Kidney capillary endothelial cell (primary cell): Measurements from ENCODE around the gene IFI35.
"Not testable (repeated sequence)": the region's sequence is repeated elsewhere in the genome, so short reads cannot be mapped to it uniquely, and the experiment has no call there.

ENCODE experiments used
- DNase-seq: peaks from one replicate; pipeline ENCODE4 v3.0.0-alpha.2; 2018; ENCODE audit warnings: low spot score

The IFI35 gene

DNA sequence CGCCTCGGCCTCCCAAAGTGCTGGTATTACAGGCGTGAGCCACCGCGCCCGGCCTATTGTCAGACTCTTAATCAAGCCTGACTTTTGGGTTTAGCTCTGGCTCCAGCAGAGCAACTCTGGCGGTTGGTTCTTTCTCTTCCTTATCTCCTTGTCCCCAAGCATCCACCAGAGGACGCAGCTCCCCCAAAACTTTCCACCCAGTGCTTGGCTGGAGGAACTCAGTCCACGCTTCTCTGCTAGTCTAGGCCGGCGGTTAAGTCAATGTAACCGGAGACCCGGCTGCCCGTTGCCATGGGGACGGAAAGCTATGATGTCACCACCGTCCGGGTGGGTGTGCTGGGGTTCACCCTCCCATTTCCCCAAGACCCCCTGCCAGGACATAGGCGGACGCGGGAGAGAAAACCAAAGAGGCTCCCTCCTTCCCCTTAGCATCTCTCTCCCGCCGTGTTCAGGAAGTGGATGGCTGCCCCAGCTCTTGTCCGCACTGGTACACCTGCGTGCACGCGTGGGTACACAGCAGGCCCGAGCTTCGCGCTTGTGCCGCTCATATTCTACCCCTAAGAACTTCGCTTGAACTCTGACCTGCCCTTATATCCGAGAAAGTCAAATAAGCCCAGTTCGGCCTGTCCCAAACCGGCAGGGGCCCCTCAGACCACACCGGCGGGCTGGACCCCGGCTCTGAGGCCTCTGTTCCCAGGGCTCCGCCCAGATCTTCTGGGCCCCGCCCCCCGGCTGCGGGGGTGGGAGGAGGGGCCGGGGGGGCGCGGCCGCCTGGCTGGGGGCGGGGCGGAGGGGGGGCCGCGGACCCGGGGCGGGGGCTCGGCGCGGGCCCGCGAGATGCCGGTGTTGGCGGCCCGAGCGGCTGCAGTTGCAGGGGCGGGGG lies 18.1 kb downstream of the IFI35 start, which contains the start of gene RND2:
RND2 (plus strand) TSS at position 825 of the 883 bp plus-strand sequence. CDS start 117 bp downstream, outside the sequence.
- DNase-seq, result peak; percentile 88

DNA sequence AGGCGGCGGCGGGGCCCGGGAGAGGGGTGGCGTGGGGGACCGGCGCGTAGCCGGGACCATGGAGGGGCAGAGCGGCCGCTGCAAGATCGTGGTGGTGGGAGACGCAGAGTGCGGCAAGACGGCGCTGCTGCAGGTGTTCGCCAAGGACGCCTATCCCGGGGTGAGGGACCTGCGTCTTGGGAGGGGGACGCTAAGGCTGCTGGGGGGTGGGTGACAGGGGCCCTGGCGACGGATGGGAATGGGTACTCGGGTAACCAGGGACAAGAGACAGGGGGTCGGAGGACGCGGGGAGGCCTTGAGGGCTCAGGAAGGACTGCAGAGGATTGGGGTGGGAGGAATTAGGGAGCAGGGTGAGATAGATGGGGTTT lies 18.7 kb downstream of the IFI35 start:
- no peak for DNase-seq

DNA sequence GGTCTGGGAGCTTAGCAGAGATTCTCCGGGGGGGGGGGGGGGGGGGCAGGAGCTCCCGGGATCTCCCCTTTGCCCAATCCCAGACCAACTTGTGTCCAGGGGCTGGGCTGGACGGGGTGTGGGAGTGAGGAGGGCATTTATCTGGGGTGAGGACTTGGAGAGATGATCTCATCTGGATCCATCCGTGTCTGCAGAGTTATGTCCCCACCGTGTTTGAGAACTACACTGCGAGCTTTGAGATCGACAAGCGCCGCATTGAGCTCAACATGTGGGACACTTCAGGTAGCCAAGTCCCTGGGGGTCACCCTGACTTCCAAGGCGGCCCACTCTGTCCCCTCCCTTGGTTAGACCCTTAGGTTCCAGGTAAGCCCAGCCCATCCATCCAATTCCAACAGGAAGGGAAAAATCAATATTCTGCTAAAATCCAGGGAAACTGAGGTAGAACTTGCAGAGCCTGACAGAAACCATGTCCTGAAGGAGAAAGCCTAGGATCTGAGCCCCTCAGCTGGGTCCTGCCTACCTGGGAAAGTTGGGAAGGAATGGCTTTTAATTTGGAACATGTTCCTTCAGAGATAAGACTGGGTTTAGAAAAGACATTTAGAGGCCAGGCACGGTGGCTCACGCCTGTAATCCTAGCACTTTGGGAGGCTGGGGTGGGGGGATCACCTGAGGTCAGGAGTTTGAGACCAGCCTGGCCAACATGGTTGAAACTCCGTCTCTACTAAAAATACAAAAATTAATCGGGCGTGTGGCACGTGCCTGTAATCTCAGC lies 19.4 kb downstream of the IFI35 start:
- no peak for DNase-seq

DNA sequence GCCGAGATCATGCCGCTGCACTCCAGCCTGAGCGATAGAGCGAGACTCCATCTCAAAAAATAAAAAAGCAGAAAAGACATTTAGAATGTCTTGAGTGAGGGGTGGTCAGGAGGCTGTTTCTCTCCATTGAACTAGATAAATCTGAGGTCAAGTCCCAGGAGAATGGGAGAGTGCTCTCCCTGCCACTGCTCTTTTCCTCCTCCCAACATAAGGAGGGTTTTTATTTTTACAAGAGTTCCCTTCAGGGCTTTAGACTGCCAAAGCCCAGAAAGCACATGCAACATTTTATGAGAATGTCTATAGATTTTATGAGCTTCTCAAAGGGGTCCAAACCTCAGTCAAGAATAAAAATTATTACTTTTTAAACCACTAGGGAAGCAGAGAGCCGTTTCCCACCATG lies 20.0 kb downstream of the IFI35 start:
- DNase-seq, result no peak

DNA sequence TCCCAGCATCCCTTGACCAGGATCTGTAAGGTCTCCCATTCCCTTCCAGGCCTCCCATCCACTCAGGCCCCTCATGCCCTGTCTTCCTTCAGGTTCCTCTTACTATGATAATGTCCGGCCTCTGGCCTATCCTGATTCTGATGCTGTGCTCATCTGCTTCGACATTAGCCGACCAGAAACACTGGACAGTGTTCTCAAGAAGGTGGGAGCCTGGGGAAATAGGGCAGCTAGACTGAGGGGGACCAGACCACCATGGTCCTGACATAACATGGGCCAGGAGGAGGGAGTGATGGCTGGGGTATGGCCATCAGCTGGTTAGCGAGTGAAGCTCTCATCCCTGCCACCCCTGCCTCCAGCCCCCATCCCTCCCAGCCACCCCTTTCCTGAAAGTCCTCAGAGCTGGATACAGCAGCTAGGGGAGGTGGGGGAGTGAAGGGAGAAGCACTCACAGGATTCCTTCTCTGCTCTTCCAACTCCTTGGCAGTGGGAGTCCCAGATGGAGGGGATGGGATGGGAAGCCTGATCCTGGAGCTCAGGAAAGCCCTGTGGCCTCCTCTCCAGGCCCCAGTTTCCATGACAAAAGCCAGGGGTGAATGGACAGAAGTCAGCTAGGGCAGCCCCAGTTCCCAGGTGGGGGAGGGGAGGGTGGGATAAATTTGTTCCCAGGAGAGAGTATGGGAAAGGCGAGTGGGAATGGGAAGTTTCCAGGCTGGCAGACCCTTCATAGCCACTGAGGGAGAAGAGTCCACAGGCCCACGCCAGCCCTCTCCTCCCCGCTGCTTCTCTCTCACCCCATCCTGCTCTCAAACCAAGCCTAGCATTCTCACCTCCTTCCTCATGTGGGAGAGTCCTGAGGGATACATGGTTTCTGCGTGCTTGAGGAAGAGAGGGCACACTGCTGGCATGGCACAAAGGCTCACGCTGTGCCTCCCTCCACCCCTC lies 20.8 kb downstream of the IFI35 start:
- DNase-seq, result no peak

DNA sequence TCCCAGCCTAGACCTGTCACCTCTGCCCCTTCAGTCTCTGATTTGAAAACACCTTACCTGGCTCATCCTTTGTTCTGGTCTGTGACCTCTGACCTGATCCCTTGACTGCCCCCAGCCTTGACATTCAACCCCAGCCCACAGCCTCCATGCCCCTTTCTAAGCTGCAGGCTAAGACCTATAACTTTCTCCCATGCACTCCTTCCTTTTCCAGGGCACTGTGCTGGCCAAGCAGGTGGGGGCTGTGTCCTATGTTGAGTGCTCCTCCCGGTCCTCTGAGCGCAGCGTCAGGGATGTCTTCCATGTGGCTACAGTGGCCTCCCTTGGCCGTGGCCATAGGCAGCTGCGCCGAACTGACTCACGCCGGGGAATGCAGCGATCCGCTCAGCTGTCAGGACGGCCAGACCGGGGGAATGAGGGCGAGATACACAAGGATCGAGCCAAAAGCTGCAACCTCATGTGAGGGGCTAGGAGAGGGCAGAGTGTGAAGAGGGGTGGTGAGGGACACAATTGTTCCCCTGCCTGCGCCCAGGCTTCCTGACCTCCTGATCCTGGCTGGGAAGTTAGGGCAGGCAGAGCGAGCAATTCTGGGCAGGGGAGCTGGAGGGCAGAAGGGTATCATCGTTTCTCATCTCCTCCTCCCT lies 21.8 kb downstream of the IFI35 start:
- no peak for DNase-seq

DNA sequence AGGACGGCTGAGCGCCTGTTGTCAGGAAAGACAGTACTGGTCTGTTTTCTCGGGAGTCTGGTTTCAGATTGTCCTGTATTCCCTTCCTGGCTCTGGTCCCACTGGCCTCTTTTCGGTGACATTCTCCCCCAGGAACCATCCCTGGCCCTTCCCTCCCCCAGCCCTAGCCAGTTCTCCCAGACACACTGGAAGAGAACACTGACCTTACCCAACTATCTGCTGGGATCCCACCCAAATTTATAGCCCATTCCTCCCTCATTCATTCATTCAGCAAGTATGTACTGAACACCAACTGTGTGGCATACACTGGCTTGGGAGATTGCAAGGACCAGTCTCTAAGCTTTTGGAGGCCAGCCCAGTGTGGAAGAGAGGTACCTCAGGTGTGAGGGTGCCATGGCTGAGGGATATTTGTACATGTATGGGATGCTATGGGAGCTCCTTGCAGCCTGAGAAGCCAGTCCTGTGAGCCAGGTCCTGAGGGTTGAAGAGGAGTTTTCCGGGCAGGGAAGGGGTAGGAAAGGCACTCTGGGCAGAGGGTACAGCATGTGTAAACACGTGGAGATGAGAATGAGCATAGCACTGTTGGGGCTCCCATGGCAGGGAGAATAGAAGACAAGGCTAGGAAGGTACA lies 23.7 kb downstream of the IFI35 start:
- no peak for DNase-seq

DNA sequence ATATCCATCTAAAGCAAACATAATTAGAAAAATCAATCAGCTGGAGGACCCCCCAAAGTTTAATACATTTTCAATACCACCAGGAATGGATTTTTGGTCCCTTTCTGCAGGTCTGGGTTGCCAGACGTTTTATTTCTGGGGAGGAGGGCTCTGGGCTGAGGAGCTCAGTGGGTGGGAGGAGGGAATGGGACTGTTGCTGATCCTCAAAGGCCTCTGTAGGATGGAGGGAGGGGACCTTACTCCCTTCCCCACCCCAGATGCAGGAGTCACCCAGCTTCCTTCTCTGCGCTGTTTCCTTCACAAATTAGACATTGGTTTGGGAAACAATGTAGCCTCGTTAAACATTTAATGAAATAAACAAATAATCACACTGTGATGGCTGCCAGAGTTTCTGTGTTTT lies 25.1 kb downstream of the IFI35 start:
- DNase-seq, result no peak

DNA sequence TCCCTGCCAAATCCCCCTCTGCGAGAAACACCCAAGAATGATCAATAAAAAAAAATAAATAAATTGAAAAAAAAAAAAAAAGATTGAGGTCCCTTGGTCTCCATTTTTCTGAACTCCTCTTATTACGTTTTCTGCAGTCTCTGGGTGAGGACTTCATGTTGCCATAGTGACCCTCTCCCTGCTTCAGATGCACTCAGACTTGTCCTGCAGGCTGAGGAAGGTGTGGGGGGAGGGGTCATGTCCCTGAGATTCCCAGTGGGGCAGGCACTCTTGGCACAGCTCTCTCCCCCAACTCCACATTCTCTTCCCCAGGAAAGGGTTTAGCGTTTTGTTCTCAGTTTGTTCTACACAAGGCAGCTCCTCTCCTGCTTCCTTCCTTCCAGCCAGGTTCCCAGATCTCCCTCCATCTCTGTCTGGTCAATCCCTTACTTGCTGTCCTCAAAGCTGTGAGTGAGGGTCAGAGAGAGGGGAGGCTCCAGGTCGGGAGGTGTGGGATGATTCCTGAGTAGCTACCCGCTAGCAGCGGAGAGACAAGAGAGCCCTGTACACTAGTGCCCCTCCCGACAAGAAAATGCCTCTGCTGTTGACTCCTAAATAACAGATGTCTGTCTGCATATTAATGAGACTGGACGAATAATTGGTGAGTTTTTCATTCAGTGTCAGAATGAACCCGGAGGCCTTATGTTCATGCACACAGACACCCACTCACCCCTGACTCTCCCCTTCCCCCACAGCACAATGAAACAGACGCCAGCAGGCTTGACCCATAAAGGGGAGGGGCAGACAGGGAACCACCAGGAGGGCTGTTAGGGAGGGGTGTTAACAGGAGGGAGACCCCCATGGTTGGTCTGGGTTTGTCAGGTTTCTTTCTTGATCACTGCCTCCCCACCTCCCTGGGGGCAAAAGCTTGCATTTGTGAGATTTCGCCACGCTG lies 27.6 kb downstream of the IFI35 start:
- DNase-seq, result no peak

DNA sequence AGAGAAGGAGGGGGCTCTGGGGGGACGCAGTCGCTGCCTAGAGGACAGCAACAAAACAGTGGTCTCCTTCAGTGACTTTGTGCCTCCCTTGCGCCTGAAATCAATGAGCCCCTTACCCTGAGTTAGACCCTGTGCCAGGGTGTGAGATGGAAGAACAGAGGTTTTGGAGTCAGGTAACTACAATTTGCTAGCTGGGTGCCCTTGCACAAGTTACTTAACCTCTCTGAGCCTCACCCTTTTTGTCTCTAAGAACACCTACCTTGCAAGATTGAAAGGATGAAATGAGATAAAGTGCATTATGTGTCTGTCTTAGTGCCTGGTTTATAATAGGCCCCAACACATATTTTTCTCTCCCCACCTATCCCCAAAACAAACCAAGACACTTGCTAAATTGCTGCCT lies 28.3 kb downstream of the IFI35 start:
- DNase-seq, result no peak

DNA sequence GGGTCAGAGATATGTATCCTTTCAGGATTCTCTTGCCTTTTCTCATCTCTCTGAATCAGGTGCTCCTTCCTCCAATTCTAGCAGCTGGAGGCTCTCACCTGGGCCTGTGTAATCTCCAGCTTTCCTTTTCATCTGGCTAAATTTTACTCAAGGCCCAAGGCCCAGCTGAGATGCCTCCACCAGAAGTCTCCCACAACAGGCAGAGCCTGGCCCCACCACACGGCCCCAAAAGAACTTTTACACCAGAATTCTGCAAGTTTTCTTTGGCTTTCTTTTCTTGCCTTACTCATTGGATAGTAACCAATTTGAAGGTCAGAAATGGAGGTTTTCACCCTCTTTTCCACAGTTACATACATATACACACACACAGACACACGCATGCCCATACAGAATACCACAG lies 33.1 kb downstream of the IFI35 start:
- no peak for DNase-seq

DNA sequence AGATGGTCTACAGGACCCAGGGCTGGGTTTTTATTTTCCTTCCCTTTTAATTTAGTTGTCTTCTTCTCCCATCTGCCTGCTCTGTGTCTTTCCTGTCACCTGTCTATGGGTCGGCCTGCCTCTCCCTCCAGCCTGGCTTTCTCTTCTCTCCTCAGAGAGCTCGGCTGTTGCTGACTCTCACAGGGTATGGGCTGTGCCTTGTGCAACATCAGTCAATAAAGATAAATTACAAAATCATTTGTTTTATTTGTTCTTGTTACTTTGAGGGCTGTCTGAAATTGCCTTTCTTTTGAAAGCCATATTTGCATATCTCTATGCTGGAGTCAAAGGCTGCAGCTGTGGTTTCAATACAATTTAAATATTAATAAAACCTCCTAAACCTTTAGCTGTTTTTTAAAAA lies 34.1 kb downstream of the IFI35 start:
- no peak for DNase-seq

DNA sequence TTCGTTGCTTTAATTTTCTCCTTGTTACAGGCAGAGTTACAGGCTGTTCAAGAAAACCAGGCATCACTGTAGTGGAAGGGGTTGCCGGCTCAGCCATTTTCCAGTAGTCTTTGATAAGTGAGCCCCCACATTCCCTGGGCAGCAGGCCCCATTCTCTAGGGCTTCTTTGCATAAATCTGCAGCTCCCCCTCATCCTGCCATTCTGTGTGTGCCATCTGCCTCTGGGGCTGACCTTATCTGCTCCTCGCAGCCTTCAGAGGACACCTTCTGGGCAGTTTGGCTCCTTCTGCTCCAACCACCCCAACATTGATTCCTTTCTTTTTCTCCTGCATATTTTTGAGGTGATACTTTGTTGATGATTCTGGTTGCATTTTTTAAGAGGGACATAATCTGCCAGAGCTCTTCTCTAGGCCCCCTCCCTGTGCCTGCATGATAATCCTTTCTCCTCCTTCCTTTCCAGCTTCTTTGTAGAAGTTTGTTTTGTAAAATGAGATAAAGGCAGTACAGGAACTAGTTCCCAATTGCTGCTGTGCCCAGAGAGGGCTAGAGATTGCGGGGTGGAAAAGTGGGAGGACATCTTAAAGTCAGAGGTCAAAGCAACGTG lies 35.5 kb downstream of the IFI35 start:
- no peak for DNase-seq

DNA sequence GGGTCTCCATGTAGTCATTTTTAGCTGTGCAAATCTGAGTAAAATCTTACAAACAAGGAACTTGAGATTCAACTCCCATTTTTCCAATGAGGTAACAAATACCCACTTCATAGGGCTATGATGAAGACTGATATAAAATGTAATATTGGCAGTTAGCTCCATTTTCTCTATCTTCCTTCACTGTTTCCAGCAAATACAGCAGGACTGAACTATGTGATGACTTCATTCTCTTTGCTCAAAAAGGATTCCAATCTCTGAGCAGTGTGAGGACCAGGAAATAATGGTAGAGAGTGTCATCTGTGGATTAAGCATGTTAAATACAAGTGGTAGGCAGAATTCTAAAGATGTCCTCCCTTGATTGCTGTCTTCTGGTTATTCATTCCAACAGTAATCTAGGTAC lies 36.7 kb downstream of the IFI35 start:
- DNase-seq, result no peak

DNA sequence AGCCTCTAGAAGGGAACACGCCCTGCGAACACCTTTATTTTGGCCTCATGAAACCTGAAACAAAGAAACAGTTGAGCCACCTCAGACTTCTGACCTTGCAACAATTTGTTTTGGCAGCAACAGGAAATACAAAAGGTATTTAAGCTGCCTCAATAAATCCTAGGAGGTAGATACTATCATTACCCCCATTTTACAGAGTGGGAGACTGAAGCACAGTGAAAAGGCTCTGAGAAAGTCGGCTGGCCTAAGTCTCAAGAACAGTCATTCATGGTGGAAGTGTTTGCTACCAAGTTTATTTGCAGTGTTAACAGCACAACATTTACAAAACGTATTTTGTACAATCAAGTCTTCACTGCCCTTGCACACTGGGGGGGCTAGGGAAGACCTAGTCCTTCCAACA lies 37.4 kb downstream of the IFI35 start:
- no peak for DNase-seq

DNA sequence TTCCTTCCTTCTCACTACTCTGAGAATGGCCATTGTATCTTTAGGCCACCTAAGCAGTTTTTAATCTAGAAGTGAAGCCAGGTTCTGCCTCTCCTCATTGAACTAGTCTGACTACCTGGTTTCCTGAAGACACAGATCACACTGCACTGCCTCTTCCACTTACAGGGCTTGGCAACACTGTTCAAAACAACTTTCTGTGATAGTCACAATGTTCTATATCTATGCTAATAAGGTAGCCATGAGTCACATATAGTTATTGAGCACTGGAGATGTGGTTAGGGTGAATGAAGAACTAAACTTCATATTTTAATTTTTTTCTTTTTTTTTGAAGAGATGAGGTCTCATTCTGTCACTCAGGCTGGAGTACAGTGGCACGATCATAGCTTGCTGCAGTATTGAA lies 45.4 kb downstream of the IFI35 start:
- DNase-seq, result no peak

DNA sequence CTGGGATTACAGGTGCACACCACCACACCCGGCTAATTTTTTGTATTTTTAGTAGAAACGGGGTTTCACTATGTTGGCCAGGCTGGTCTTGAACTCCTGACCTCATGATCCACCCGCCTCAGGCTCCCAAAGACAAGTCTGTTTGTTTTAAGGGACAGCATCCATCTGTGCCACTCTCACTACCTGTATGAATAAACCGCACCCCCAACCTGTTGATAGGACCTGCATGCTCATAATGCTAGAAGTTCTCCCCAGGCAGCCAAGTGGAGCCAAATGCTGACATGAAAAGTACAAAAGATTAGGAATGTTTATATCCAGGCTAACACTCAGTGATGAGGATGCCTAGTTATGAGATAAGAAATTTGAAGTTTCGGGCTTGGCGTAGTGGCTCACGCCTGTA lies 46.4 kb downstream of the IFI35 start:
- DNase-seq, result not testable (repeated sequence)

DNA sequence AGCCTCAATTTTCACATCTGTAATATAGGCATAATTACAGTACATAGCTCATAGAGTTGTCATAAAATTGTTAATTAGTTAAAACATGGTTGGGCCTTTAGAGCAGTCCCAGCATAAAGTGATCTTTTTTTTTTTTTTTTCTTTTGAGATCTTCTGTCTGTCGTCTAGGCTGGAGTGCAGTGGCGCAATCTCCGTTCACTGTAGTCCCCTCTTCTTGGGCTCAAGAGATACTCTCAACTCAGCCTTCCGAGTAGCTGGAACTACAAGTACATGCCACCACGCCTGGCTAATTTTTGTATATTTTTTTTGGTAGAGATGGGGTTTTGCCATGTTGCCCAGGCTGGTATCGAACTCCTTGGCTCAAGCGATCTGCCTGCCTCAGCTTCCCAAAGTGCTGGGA lies 49.5 kb downstream of the IFI35 start:
- no peak for DNase-seq

DNA sequence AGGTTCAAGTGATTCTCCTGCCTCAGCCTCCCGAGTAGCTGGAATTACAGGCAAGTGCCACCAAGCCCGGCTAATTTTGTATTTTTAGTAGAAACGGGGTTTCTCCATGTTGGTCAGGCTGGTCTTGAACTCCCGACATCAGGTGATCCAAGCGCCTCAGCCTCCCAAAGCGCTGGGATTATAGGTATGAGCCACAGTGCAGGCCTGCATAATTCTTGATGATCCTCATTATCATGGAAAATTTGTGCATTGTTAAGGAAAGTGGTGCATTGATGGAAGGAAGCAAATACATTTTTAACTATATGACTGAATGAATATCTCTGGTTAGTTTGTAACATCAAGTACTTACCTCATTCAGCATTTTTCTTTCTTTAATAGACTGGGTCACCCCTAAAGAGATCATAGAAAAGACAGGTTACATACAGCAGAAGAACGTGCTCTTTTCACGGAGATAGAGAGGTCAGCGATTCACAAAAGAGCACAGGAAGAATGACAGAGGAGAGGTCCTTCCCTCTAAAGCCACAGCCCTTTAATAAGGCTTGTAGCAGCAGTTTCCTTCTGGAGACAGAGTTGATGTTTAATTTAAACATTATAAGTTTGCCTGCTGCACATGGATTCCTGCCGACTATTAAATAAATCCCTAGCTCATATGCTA lies 56.5 kb downstream of the IFI35 start:
- no peak for DNase-seq
